Activated B cell treated with CpG ODN at 0.5 μM for 24 hours (primary cell): ENCODE results near the gene KHDC1. TPM values are rescaled to one million over a fixed set of nuclear protein-coding genes. Genes with fewer than 3 reads are reported as not detected.

Experiments used
- ATAC-seq: fragments of 200-7000 bp; cut with Tn5 transposase; one replicate; pipeline ENCODE4 v1.10.0; 2021; ENCODE audit warnings: low read depth, mild to moderate bottlenecking, moderate library complexity
- CTCF ChIA-PET: fragments of 350-600 bp; sonication (Branson Sonifier 250); formaldehyde crosslinking; loops from one replicate; lab custom pipeline; 2021; ENCODE audit warnings: antibody characterized with exemption; lab: Charles Lee
- POLR2A ChIA-PET: fragments of 350-600 bp; sonication (Branson Sonifier 250); formaldehyde crosslinking; loops from one replicate; lab custom pipeline; 2021; ENCODE audit warnings: antibody characterized with exemption; lab: Charles Lee
- DNase-seq: peaks from one replicate; pipeline ENCODE4 v3.0.0; 2022
- H3K27ac Mint-ChIP-seq: one replicate; pipeline ENCODE4 v1.8.0; 2020; ENCODE audit warnings: mixed read lengths
- H3K27me3 Mint-ChIP-seq: one replicate; pipeline ENCODE4 v1.8.0; 2021; ENCODE audit warnings: mixed read lengths
- H3K36me3 Mint-ChIP-seq: one replicate; pipeline ENCODE4 v1.8.0; 2021; ENCODE audit warnings: low read depth, mixed read lengths
- H3K4me1 Mint-ChIP-seq: one replicate; pipeline ENCODE4 v1.8.0; 2021; ENCODE audit warnings: mixed read lengths
- H3K4me3 Mint-ChIP-seq: one replicate; pipeline ENCODE4 v1.8.0; 2020; ENCODE audit warnings: mild to moderate bottlenecking, mixed read lengths
- H3K9me3 Mint-ChIP-seq: one replicate; pipeline ENCODE4 v1.8.0; 2020; ENCODE audit warnings: mixed read lengths
- CTCF ChIP-seq: fragments of 200-600 bp; IDR thresholded peaks from one replicate; pipeline ENCODE4 v1.8.0; 2022; ENCODE audit warnings: antibody characterized with exemption, mild to moderate bottlenecking
- intact Hi-C: fragments of 100-400 bp; cut with micrococcal nuclease; formaldehyde crosslinking; loops from one replicate; pipeline ENCODE4 v1.15.1; 2024
- total RNA-seq: library from RNA; stranded (reverse); gene quantifications from 2 replicates; pipeline ENCODE4 v1.2.3, GENCODE V29; 2022

KHDC1 gene
- total RNA-seq, 1 donor from 2014 or later: 2.7 TPM

- DNase-seq: no peak
- intact Hi-C loops: no loop called here
- POLR2A ChIA-PET: no interaction called here
- peaks cover 3% of the 10 kb centered on the region for H3K27me3 Mint-ChIP-seq
- no peaks in the 10 kb centered on the region for H3K4me1 Mint-ChIP-seq
- no peaks in the 10 kb centered on the region for H3K36me3 Mint-ChIP-seq
- no peak overlapping the region for H3K27ac Mint-ChIP-seq
- ATAC-seq: no peak
- no peak overlapping the region for H3K4me3 Mint-ChIP-seq
- CTCF ChIA-PET: no interaction called here
- no peaks in the 10 kb centered on the region for H3K9me3 Mint-ChIP-seq
- TF ChIP-seq CTCF: no peak
These were observed 13.0 kb downstream of the KHDC1 start for GRCh38 chr6:73250016-73250415.

- ATAC-seq: no peak
- Mint-ChIP-seq H3K9me3 (no peaks in the 10 kb centered on the region), H3K27ac (no peak overlapping the region), H3K4me1 (no peaks in the 10 kb centered on the region), H3K36me3 (no peaks in the 10 kb centered on the region), H3K27me3 (peaks cover 4% of the 10 kb centered on the region), H3K4me3 (no peak overlapping the region)
- intact Hi-C loops: no loop called here
- ChIA-PET POLR2A (interaction anchor here (0.7 kb wide), 1 partner anchor 10 kb away, joined by 3 read pairs; no protein-coding TSS in a partner anchor), CTCF (no interaction called here)
- no peak for DNase-seq
- TF ChIP-seq CTCF: no peak
These were observed 14.6 kb downstream of the KHDC1 start for GRCh38 chr6:73248192-73248903.

- intact Hi-C loops: no loop called here
- Mint-ChIP-seq H3K36me3 (no peaks in the 10 kb centered on the region), H3K4me1 (no peaks in the 10 kb centered on the region), H3K27ac (no peak overlapping the region), H3K9me3 (no peaks in the 10 kb centered on the region), H3K27me3 (peaks cover 4% of the 10 kb centered on the region), H3K4me3 (no peak overlapping the region)
- CTCF ChIA-PET: no interaction called here
- TF ChIP-seq CTCF: no peak
- DNase-seq (no peak), ATAC-seq (no peak)
- POLR2A ChIA-PET: no interaction called here
These were observed 21.0 kb downstream of the KHDC1 start for GRCh38 chr6:73242001-73242400.

GRCh38 chr6:73240730-73241129 lies 22.3 kb downstream of the KHDC1 start:
- POLR2A ChIA-PET: no interaction called here
- Mint-ChIP-seq H3K27ac (no peak overlapping the region), H3K4me3 (no peak overlapping the region), H3K36me3 (no peaks in the 10 kb centered on the region), H3K4me1 (no peaks in the 10 kb centered on the region), H3K27me3 (peaks cover 4% of the 10 kb centered on the region), H3K9me3 (no peaks in the 10 kb centered on the region)
- TF ChIP-seq CTCF: no peak
- ATAC-seq (no peak), DNase-seq (no peak)
- intact Hi-C loops: no loop called here
- CTCF ChIA-PET: no interaction called here

- Mint-ChIP-seq H3K36me3 (no peaks in the 10 kb centered on the region), H3K4me1 (peaks cover 6% of the 10 kb centered on the region), H3K9me3 (no peaks in the 10 kb centered on the region), H3K27me3 (no peaks in the 10 kb centered on the region), H3K27ac (no peak overlapping the region), H3K4me3 (no peak overlapping the region)
- no peak for TF ChIP-seq CTCF
- no peak for ATAC-seq
- intact Hi-C loops: no loop called here
- no peak for DNase-seq
- ChIA-PET CTCF (no interaction called here), POLR2A (interaction anchor here (0.8 kb wide), 1 partner anchor 586 kb away, joined by 3 read pairs; no protein-coding TSS in a partner anchor)
These were observed 26.7 kb downstream of the KHDC1 start for GRCh38 chr6:73236144-73236750.
